HG02759 (cell line): ENCODE data around the gene LY9.

Source experiments
- ATAC-seq: cut with Tn5 transposase; IDR thresholded peaks from one replicate; pipeline ENCODE4 v1.9.1; 2021; ENCODE audit warnings: mild to moderate bottlenecking, moderate library complexity; ENCODE audit not compliant: unreplicated experiment

The LY9 gene, protein sequence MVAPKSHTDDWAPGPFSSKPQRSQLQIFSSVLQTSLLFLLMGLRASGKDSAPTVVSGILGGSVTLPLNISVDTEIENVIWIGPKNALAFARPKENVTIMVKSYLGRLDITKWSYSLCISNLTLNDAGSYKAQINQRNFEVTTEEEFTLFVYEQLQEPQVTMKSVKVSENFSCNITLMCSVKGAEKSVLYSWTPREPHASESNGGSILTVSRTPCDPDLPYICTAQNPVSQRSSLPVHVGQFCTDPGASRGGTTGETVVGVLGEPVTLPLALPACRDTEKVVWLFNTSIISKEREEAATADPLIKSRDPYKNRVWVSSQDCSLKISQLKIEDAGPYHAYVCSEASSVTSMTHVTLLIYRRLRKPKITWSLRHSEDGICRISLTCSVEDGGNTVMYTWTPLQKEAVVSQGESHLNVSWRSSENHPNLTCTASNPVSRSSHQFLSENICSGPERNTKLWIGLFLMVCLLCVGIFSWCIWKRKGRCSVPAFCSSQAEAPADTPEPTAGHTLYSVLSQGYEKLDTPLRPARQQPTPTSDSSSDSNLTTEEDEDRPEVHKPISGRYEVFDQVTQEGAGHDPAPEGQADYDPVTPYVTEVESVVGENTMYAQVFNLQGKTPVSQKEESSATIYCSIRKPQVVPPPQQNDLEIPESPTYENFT

DNA sequence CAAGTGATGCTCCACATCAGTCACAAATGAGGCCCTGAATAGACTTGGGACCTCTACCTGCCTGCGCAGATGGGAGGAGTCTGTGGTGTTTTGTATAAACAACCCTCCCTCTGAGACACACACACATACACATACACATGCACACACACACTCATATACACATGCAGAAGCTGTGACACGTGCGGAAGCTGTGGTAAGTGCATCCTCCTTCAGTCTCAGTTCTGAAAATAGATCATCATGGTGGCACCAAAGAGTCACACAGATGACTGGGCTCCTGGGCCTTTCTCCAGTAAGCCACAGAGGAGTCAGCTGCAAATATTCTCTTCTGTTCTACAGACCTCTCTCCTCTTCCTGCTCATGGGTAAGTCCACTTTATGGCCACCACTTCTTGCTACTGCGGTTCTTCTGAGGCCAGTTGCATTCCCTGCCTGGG, at the start of gene LY9:
Gene LY9, plus strand, starts transcription at position 224 of the 433 bp plus-strand sequence. Its CDS starts 14 bp downstream, at position 238.
- ATAC-seq = peak; percentile 81

DNA sequence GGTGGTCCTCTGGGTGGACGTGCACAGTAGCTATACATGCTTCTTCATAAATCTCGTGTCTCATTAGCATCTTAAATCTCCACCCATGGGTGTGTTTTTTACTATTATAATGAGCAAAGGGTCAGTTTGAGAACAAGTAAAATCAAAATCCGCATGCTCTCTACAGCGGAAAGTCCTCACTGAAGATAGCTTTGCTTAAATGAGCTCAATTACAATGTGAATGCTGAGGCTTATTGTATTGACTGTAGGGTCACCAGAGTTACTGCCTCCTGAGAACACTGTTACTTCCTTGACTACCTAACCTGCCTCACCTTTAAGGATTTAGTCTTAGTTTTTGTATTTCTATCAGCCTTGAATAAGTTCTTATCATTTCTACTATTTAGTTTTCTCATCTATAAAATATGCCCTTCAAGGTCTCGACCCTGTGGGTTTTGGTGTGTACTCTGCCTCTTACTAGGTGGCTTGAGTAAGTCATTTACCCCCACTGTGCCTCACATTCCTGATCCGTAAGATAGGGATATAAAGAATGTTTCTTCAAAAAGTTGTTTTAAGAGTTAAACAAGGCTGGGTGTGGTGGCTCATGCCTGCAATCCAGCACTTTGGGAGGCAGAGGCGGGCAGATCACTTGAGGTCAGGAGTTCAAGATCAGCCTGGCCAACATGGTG, 49.0 kb upstream of the LY9 start:
- ATAC-seq = no peak

DNA sequence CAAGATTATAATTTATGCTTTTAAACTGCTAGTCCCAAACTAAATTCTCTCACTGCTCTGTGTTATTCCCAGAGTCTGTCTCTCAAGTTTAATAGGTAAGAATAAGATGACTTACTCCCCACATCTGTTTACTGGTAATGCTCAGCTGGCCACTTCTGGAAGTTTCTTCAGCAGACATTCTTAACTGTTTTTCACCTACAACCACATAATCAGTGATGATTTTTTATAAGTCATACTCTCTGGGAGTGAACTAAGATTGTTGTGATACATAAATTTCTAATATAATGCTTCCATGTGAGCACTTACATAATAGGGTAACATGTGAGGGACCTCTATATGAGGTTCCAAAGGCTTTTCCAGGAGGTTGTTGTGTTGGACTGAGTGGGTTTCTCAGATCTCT, 48.3 kb upstream of the LY9 start:
- ATAC-seq = no peak

DNA sequence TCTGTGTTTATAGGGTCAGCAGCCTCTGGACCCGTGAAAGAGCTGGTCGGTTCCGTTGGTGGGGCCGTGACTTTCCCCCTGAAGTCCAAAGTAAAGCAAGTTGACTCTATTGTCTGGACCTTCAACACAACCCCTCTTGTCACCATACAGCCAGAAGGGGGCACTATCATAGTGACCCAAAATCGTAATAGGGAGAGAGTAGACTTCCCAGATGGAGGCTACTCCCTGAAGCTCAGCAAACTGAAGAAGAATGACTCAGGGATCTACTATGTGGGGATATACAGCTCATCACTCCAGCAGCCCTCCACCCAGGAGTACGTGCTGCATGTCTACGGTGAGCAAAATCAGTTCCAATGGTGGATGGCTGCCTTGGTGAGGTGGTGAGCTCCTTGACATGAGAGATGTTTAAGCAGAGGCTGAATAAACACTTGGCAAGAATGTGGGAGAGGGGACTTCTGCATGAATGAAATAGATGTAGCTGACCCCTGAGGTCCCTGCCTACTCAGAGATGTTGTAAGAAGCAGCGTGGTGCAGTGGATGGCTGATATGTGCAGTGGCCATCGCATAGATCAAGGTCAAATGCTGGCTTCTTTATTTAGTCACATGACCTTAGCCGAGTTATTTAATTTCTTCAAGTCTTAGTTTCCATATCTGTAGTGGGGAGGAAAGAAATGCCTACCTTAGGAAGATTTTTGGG, 47.6 kb upstream of the LY9 start:
- no peak for ATAC-seq

DNA sequence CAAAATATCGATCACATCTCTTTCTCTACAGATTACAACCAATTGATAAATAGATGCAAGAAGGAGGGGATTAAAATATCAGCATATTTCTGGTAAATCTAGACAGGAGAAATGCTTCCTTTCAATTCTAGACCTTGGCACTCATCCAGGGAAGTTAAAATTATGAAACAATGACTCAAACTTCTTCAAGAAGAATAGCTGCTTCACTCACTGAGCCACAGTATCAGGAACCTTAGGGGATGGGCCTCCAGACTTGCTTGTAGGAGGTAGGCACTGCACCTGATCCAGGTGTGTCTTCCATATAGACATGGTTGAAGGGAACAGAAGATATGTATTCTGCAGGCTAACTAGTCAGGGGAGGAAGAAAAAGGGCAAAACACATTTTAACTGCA, 47.1 kb upstream of the LY9 start:
- ATAC-seq = no peak

DNA sequence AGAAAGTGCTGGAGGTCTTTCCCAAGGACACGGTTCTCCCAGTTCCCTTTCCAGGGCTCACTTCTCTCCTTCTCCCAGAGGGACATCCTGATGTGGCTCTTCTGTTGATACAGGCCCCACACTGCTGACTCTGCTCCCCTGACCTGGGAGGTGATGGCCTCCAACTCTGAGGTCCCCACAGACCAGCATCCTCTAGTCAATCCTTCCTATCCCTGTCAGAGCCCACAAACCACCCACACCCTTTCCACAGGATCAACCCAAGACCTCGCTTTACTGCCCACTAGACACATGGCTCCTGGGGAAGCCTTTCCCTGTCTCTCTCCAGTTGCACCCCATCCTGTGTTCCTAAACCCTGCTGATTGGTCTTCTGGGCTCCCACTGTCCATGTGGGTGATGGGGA, 45.4 kb upstream of the LY9 start:
- ATAC-seq = no peak

DNA sequence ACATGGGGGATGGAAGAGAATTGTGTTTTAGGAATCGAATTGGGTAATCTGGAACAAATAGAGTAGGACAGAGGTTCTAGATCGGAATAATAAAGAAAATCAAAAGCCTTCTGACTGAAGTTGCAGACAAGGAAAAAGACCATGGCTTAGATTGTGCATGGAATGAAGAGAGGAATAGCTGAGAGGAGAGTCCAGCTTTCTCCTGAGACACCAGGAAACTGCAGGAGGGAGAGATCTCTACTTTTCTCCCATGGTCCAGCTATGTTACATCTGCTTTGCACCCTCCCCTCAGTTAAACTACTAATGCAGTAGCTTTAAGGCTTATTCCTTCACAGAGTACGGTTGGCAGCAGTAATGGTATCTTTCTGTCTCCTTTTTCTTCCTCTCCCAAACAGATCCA, 43.6 kb upstream of the LY9 start:
- no peak for ATAC-seq

DNA sequence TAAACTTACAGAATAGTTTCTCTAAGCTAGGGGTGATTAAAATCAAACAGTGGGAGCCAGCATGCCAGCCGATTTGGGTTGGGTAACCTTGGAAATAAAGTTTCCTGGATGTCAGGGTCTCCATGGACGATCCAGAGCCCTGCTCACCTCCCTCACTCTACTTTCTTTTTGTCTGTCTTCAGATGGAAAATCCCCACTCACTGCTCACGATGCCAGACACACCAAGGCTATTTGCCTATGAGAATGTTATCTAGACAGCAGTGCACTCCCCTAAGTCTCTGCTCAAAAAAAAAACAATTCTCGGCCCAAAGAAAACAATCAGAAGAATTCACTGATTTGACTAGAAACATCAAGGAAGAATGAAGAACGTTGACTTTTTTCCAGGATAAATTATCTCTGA, 43.0 kb upstream of the LY9 start:
- no peak for ATAC-seq

DNA sequence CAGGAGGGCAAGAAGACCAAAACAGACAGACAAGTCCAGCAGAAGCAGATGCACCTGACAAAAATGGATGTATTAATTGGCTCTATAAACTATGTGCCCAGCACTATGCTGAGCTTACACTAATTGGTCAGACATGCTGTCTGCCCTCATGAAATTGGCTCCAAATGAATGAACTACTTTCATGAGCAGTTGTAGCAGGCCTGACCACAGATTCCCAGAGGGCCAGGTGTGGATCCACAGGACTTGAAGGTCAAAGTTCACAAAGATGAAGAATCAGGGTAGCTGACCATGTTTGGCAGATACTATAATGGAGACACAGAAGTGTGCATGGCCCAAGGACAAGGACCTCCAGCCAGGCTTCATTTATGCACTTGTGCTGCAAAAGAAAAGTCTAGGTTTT, 42.4 kb upstream of the LY9 start:
- ATAC-seq = no peak

DNA sequence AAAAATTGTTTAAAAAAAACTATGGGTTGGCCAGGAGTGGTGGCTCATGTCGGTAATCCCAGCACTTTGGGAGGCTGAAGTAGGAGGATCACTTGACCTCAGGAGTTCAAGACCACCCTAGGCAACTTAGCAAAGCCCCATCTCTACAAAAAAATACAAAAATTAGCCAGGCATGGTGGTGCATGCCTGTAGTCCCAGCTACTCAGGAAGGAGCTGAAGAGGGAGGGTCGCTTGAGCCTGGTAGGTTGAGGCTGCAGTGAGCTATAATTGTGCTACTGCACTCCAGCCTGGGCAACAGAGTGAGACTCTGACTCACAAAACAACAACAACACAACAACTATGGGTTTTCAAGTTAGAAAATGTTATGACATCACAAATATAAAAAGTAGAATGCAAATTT, 40.5 kb upstream of the LY9 start:
- no peak for ATAC-seq

DNA sequence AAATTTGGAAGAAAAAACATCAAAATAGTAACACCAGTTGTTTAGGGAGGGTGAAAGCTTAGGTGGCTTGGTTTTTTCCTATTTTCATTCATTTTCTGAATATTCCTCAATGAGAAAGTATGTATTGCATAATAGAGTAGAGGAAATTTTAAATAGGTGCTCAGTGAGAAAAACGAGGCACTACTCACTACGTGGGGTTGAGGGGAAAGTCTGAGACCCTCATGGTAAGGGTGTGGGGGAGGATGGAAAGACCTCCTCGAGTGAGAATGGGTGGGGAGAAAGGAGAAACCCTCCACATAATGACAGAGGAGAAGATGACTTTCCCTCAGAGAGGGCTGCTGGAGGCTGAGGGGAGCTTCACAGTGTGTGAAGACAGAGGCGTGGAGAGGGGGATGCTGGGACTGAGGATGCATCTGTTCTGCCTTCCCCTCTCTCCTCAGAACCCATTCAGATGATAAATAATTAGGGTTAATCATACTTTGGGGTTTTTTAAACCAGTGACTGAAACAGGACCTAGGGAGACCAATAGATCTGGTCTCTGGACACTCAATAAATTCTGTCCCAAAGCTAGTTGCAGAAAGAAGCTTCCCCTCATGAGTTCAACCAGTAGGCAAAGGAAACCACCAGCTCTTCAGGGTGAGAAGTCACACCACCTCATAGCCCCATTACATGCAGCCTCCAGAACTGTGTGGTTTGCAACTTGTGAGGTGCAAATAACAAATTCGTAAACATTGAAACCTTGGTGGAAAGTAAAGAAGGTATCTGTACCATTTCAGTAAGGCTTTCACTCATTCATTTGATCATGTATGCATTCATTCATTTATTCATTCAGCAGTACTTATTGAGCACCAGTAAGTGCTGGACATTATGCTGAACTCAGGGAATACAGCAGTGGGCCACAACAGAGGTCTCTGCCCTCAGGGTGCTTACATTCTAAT, 39.8 kb upstream of the LY9 start:
- peak; percentile 39 for ATAC-seq

DNA sequence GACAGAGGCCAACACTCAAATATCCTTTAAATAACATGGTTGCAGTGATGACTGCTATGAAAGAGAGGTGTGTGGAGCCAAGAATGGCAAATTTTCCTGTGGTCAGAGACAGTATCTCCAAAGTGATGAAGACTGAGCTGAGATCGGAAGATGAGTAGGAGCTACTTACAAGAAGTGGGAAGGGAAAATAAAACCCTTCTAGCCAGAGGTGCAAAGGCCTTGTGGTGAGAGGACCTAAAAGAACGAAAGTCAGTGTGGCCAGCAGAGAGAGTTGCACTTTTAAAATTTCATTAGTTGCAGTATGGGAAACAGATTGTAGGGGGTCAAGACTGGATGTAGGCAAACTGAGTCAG, 39.1 kb upstream of the LY9 start:
- no peak for ATAC-seq

DNA sequence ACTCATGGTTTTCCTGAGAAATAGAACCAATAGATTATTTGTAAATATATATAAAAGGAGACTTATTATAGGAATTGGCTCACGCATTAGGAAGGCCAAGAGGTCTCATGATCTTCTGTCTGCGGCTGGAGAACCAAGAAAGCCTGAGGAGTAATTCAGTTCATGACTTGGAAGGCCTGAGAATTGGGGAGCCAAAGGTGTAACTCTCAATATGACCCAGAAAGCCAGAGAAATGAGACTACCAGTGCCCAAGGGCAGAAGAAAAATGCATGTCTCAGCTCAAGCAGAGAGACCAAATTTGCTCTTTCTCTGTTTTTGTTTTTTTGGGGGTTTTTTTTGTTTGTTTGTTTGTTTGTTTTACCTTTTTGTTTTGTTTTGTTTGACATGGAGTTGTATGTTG, 37.5 kb upstream of the LY9 start:
- ATAC-seq = no peak

DNA sequence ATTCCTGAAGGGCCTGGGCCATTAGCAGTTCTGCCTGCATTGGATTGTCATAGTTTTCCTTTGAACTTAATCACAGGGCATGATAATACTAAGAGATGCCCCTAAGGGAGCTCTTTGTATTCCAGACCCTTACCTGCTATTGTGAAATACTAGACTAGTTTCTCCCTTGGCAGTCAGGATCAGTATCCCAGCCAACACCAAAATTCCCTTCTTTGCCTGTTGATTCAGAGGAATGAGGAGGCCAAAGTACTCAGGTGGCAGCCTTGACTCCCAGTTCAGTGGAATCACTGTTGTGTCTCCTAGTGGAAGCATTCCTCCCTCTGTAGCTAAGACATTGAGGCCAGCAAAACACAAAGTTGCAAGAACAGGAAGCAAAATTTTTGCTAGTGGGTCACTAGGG, 36.2 kb upstream of the LY9 start:
- ATAC-seq = no peak

DNA sequence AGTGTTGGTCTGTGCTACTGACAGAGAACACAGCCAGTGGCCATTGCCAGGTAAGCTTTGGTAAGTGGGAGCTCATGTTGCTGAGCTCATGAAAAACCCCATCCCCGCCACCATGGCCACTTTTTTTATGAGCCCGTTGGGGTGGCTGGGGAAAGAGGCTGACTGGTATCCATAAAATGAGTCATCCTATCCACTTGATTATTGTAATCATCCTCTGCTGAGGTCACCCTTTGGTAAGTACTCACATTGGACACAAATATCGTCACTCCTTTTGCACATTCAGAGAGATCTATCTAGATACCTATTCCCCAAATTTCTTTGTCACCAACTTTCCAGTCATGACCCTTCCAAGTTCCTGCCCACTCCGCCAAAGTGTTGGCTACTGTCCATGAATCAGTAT, 34.9 kb upstream of the LY9 start:
- no peak for ATAC-seq

DNA sequence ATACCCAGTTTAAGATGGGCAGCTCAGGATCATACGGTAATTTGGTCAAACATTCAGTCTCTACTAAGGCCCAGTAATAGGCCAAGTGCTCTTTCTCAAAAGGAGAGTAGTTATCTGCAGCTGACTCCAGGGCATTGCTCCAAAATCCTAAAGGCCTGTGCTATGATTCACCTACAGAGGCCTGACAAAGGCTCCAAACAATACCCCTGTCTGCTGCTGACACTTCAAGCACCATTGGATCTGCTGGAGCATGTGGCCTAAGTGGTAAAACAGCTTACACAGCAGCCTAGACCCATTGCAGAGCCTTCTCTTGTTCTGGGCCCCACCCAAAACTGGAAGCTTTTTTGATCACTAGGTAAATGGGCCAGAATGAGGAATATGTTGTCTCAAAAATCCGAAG, 34.1 kb upstream of the LY9 start:
- ATAC-seq = no peak

DNA sequence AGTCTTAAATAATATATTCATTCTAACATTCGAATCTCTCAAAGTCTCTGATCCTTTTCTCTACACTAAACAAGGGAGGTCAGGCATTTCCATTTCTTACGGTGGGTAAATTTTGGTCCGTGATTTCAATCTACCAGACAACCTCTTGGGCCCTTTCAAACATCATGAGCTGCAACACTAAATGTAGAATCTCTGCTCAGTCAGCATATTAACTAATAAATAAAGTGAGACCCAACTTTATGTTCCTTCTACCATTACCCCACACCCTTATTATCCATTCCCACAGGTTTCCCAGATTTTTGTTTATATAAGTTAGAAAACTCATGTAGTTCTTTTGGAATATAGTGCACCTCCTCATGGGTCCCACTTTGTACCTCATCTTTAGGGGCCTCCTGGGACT, 32.0 kb upstream of the LY9 start:
- no peak for ATAC-seq

DNA sequence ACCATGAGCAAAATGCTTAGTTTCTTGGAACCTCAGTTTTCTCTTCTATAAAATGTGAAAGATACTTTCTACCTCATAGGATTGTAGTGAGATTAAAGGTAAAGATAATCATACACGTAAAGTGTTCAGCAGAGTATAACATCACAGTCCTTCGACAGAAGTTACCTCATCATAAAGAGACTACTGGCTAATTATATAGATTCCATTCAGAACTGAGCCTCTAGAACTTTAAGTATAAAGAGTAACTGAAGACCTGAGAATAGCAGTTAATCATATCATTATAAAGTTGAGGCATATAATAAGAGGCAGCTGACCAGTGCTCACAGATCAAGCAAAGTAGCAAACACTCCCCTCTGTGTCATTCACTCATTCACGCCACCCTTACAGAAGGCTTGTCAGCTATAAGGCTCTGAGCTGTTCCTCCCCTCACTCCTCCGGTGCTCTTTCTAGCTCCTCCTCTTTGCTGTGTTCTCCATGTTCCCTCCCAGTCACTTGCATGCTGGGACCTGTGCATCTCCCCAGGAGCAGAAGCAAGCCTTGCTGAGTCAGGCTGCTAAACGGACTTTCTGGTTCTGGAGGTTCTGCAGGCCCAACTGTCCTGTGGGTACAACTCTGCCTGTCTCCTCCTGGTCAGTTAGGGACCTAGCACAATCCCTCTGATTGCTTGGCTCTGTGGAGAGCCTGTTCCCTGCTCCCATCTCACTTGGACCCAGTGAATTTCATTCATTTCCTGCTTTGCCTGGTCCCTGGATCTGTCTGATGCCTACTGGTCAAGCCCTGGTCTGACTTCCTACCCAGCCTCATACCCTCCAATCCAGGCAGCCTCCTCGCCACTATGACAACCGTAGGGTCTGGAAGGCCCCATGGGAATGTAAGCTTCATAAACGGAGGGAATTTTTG, 28.3 kb upstream of the LY9 start:
- peak; percentile 43 for ATAC-seq

DNA sequence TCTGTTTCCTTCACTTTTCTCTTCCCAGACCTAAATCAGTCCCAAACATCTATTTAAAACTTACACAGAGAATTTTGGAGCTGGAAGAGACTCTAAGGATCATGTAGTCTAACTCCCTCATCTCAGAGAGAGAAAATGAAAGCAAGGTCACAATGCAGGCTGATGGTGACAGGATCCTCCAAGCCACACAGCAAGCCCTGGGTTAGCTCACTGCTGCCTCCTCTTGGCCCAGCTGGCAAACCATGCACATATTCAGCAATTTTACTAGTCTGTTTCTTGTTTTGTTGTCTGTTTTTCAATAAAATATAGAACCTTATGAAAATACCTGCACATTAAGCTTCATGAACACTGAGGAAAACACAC, 27.7 kb upstream of the LY9 start:
- ATAC-seq = peak; percentile 85

DNA sequence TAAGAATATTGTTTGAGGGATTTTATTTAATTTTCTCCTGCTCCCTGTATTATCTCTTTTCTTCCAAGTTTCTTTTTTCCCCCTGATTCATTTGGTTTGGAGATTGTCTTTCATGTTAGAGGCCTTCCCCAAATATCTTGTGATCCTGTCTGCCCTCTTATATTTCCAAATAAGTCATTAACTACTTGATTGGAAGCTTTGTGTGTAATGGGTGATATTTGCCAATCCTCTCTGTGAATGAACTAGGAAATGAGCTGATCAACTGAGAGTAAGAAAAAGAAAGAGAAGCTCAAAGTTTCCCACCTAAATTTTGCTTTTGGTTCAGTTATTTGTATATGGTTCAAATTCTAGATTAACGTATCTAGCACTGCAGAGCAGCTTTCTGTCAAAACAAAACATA, 23.6 kb upstream of the LY9 start:
- no peak for ATAC-seq
